Endodermal cell (in vitro differentiated cells): ENCODE results near the gene TTC21A. TPM values are rescaled to one million over a fixed set of nuclear protein-coding genes. Genes with fewer than 3 reads are reported as not detected.
A peak's percentile ranks its signal among the peaks of the same experiment; 100 is the strongest.

Experiments used
- DNase-seq: peaks from one replicate; pipeline ENCODE4 v3.0.0-alpha.2; 2017
- H3K27ac ChIP-seq: 2 replicates; pipeline ENCODE4 v1.5.1; 2013; ENCODE audit warnings: mild to moderate bottlenecking, low read depth, low read length, moderate library complexity
- H3K27me3 ChIP-seq: 2 replicates; pipeline ENCODE4 v1.6.1; 2013; ENCODE audit warnings: mild to moderate bottlenecking, low read length, moderate library complexity; ENCODE audit not compliant: insufficient read depth, control insufficient read depth, poor library complexity, severe bottlenecking
- H3K36me3 ChIP-seq: 2 replicates; pipeline ENCODE4 v1.7.0; 2013; ENCODE audit warnings: mild to moderate bottlenecking, low read length, moderate library complexity; ENCODE audit not compliant: control insufficient read depth, insufficient read depth
- H3K4me1 ChIP-seq: one replicate; pipeline ENCODE4 v1.7.0; 2013; ENCODE audit warnings: low read length; ENCODE audit not compliant: control insufficient read depth, insufficient read depth
- H3K4me3 ChIP-seq: 2 replicates; pipeline ENCODE4 v1.5.1; 2013; ENCODE audit warnings: mild to moderate bottlenecking, low read length, moderate library complexity
- H3K9ac ChIP-seq: 2 replicates; pipeline ENCODE4 v1.6.1; 2013; ENCODE audit warnings: mild to moderate bottlenecking, low read length, moderate library complexity; ENCODE audit not compliant: poor library complexity, severe bottlenecking; ENCODE audit errors: extremely low read depth
- H3K9me3 ChIP-seq: 2 replicates; pipeline ENCODE4 v1.6.1; 2013; ENCODE audit warnings: mild to moderate bottlenecking, low read length, moderate library complexity; ENCODE audit not compliant: control insufficient read depth
- H3K27ac Mint-ChIP-seq: 2 replicates; pipeline ENCODE4 v1.8.0; 2020; ENCODE audit warnings: mixed read lengths
- H3K27me3 Mint-ChIP-seq: 2 replicates; pipeline ENCODE4 v1.8.0; 2021; ENCODE audit warnings: mild to moderate bottlenecking, mixed read lengths; ENCODE audit not compliant: insufficient read depth
- H3K36me3 Mint-ChIP-seq: 2 replicates; pipeline ENCODE4 v1.8.0; 2020; ENCODE audit warnings: low read depth, mixed read lengths
- H3K4me1 Mint-ChIP-seq: 2 replicates; pipeline ENCODE4 v1.8.0; 2020; ENCODE audit warnings: mixed read lengths
- H3K4me3 Mint-ChIP-seq: 2 replicates; pipeline ENCODE4 v1.8.0; 2020; ENCODE audit warnings: mild to moderate bottlenecking, moderate library complexity, mixed read lengths
- H3K9me3 Mint-ChIP-seq: 2 replicates; pipeline ENCODE4 v1.8.0; 2020; ENCODE audit warnings: mild to moderate bottlenecking, mixed read lengths
- CTCF ChIP-seq: fragments of 200-600 bp; sonication (generic); conservative IDR thresholded peaks from 2 replicates; pipeline ENCODE4 v1.5.0; 2021; ENCODE audit warnings: antibody characterized with exemption, mild to moderate bottlenecking
- WGBS, 2 experiments: methylation state at CpG; one replicate each; pipeline versions ENCODE4 v1.1.5 to v1.1.7; 2013; ENCODE audit warnings: missing lambda C conversion rate in 2 of 2, mixed read lengths in 1 of 2; ENCODE audit not compliant: insufficient coverage in 1 of 2, insufficient read length in 1 of 2; 5-methylcytosine and 5-hydroxymethylcytosine counted together
- total RNA-seq, 2 donors: library from RNA; stranded (reverse); fragmentation: NEBNext Ultra II Directional in 1 of 2; extraction: Animal tissue kit (Norgen Biotek cat#: 25700) in 1 of 2; gene quantifications; 2 replicates in 1 of 2; 3 replicates in 1 of 2; pipeline ENCODE4 v1.2.1, GENCODE V29; 2021

TTC21A gene
- total RNA-seq, 2 donors from 2014 or later: 5.7 to 5.8 TPM

- Histone ChIP-seq H3K36me3 (no peaks in the 10 kb centered on the region), H3K4me1 (peaks cover 3% of the 10 kb centered on the region), H3K9me3 (no peaks in the 10 kb centered on the region), H3K4me3 (peak overlapping the region; percentile 86), H3K27me3 (peaks cover 14% of the 10 kb centered on the region), H3K27ac (no peak overlapping the region), H3K9ac (no peak overlapping the region)
- Mint-ChIP-seq H3K4me3 (peak overlapping the region; percentile 63), H3K4me1 (peaks cover 20% of the 10 kb centered on the region), H3K27ac (no peak overlapping the region), H3K36me3 (no peaks in the 10 kb centered on the region), H3K27me3 (peaks cover 21% of the 10 kb centered on the region), H3K9me3 (no peaks in the 10 kb centered on the region)
- no peak for DNase-seq
- 88 to 94% methylated on average over 4 to 7 of the region's 7 CpGs for WGBS, 2 experiments
- peak; percentile 23 for TF ChIP-seq CTCF
Measured at GRCh38 chr3:39181408-39182335, 74.2 kb downstream of the TTC21A start.

- peaks cover 16% of the 10 kb centered on the region for H3K4me1 Mint-ChIP-seq
- Histone ChIP-seq H3K36me3 (no peaks in the 10 kb centered on the region), H3K9me3 (no peaks in the 10 kb centered on the region), H3K4me3 (no peak overlapping the region), H3K27me3 (peaks cover 14% of the 10 kb centered on the region), H3K9ac (no peak overlapping the region), H3K27ac (peak overlapping the region; percentile 38), H3K4me1 (peaks cover under 1% of the 10 kb centered on the region)
- no peaks in the 10 kb centered on the region for H3K9me3 Mint-ChIP-seq
- H3K36me3 Mint-ChIP-seq: no peaks in the 10 kb centered on the region
- 89 to 96% methylated on average over 3 to 12 of the region's 12 CpGs for WGBS, 2 experiments
- H3K27ac Mint-ChIP-seq: no peak overlapping the region
- H3K4me3 Mint-ChIP-seq: no peak overlapping the region
- no peak for TF ChIP-seq CTCF
- peaks cover 21% of the 10 kb centered on the region for H3K27me3 Mint-ChIP-seq
- DNase-seq: no peak
Measured at GRCh38 chr3:39183211-39184080, 76.0 kb downstream of the TTC21A start.

- Mint-ChIP-seq H3K4me3 (no peak overlapping the region), H3K4me1 (peaks cover 9% of the 10 kb centered on the region), H3K9me3 (no peaks in the 10 kb centered on the region), H3K36me3 (no peaks in the 10 kb centered on the region), H3K27ac (no peak overlapping the region), H3K27me3 (peaks cover 13% of the 10 kb centered on the region)
- Histone ChIP-seq H3K4me3 (no peak overlapping the region), H3K9ac (no peak overlapping the region), H3K36me3 (no peaks in the 10 kb centered on the region), H3K9me3 (no peaks in the 10 kb centered on the region), H3K27me3 (peaks cover 12% of the 10 kb centered on the region), H3K4me1 (no peaks in the 10 kb centered on the region), H3K27ac (no peak overlapping the region)
- DNase-seq: no peak
- 89 to 92% methylated on average over 10 to 12 of the region's 12 CpGs for WGBS, 2 experiments
- TF ChIP-seq CTCF: peak; percentile 36
Measured at GRCh38 chr3:39184081-39184967, 76.8 kb downstream of the TTC21A start.
